ENCODE measurements around the gene OAS2.

OAS2 gene

DNA sequence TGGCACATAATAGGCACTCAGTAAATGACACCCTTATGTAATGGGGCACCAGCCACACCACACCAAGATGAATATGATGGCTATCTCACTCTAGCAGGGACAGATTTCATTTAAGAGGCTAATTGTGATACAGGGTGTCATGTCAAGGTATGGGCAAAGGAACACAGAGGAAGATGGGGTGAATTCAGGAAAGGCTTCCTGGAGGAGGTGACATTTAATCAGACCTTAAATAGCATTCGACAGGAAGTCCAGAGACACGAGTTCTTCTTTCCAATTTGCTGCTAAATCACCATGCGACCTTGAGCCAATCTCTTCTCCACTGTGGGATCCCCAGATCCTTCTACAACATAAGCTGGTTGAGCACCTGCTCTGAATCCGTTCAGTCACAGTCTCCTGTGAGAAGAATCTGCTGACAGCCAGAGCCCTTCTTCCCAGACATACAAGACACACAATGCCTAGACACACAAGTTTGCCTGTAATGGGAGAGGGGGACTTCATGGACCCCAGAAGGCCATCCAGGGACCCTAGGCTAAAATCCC is 76.7 kb downstream of the OAS2 start:
- TF ChIP-seq MYC (IDR thresholded peaks at IDR 0.05; ENCODE audit: low read depth, low read length) (no peak), POLR2A (IDR thresholded peaks at IDR 0.05; ENCODE audit: extremely low read depth, insufficient read length) (no peak), CTCF (IDR thresholded peaks at IDR 0.05; ENCODE audit: low read depth, low read length) (no peak)
- TF ChIP-seq, protein P1, sequence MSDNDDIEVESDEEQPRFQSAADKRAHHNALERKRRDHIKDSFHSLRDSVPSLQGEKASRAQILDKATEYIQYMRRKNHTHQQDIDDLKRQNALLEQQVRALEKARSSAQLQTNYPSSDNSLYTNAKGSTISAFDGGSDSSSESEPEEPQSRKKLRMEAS (IDR thresholded peaks at IDR 0.05; ENCODE audit: low read depth, low read length) = no peak
- DNase-seq (ENCODE audit: low read depth) = no peak
- no peak overlapping the region for H3K4me3 ChIP-seq (ENCODE audit: low read depth, low read length)

GRCh38 chr12:113055594-113056380 is 77.5 kb downstream of the OAS2 start:
- no peak for TF ChIP-seq MYC (IDR thresholded peaks at IDR 0.05; ENCODE audit: low read depth, low read length)
- no peak for TF ChIP-seq CTCF (IDR thresholded peaks at IDR 0.05; ENCODE audit: low read depth, low read length)
- TF ChIP-seq POLR2A (IDR thresholded peaks at IDR 0.05; ENCODE audit: extremely low read depth, insufficient read length) = no peak
- TF ChIP-seq, protein P1 (IDR thresholded peaks at IDR 0.05; ENCODE audit: low read depth, low read length) = no peak
- H3K4me3 ChIP-seq (ENCODE audit: low read depth, low read length) = no peak overlapping the region
- DNase-seq (ENCODE audit: low read depth) = no peak

GRCh38 chr12:113056381-113056630 is 78.0 kb downstream of the OAS2 start:
- H3K4me3 ChIP-seq (ENCODE audit: low read depth, low read length) = no peak overlapping the region
- TF ChIP-seq, protein P1 (IDR thresholded peaks at IDR 0.05; ENCODE audit: low read depth, low read length) = no peak
- TF ChIP-seq CTCF (IDR thresholded peaks at IDR 0.05; ENCODE audit: low read depth, low read length) = no peak

GRCh38 chr12:113056631-113057488 is 78.5 kb downstream of the OAS2 start, which contains the start of gene DTX1:
Gene DTX1 (plus strand): TSS chr12:113056730. CDS start chr12:113058193, 1,463 bp downstream.
- TF ChIP-seq MYC (IDR thresholded peaks at IDR 0.05; ENCODE audit: low read depth, low read length) (no peak), POLR2A (IDR thresholded peaks at IDR 0.05; ENCODE audit: extremely low read depth, insufficient read length) (no peak), CTCF (IDR thresholded peaks at IDR 0.05; ENCODE audit: low read depth, low read length) (no peak)
- TF ChIP-seq, protein P1 (IDR thresholded peaks at IDR 0.05; ENCODE audit: low read depth, low read length) = no peak
- no peak within 1 kb of the TSS for H3K4me3 ChIP-seq (ENCODE audit: low read depth, low read length)
- DNase-seq (ENCODE audit: low read depth) = no peak

More at GRCh38 chr12:113056381-113056630, 78.0 kb downstream of the OAS2 start:
- no peak for DNase-seq (ENCODE audit: low read depth)

DNA sequence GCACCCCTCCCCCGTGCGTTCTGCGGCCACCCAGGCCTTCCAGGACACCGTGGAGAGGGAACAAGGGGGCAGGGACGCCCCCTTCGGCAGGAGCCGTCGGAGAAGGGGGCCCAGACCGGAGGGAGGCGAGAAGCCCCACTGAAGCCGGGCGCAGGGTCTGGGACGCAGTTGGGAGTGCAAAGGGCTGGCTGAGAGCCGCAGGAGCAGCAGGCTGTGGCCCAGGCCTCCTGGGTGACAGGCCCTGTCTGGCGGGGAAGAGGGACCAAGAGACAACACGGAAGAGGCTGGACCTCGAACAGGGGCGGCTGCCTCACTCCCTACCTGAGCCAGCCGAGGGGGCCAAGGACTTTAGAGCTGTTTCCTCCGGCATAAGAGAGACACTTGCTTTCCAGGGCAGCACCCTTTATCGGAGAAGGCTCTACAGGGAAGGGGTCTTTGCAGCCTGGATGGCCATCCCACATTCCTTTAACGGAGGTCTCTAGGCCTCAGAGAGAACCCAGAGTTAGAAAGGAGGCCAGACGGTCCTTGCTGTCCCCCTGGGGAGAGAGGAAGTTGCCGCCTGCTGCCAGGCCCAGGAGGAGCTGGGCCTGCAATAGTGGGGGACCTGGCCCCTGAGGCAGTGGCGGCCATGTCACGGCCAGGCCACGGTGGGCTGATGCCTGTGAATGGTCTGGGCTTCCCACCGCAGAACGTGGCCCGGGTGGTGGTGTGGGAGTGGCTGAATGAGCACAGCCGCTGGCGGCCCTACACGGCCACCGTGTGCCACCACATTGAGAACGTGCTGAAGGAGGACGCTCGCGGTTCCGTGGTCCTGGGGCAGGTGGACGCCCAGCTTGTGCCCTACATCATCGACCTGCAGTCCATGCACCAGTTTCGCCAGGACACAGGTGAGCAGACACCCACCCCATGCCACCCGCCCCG is 79.5 kb downstream of the OAS2 start:
- TF ChIP-seq CTCF (IDR thresholded peaks at IDR 0.05; ENCODE audit: low read depth, low read length) = no peak
- TF ChIP-seq POLR2A (IDR thresholded peaks at IDR 0.05; ENCODE audit: extremely low read depth, insufficient read length) = no peak
- TF ChIP-seq MYC (IDR thresholded peaks at IDR 0.05; ENCODE audit: low read depth, low read length) = no peak
- TF ChIP-seq, protein P1 (IDR thresholded peaks at IDR 0.05; ENCODE audit: low read depth, low read length) = no peak
- DNase-seq (ENCODE audit: low read depth) = no peak
- no peak overlapping the region for H3K4me3 ChIP-seq (ENCODE audit: low read depth, low read length)
